Cortex of kidney (tissue), 1 donor: Measurements from ENCODE around the gene MYL7.
"Not testable (repeated sequence)": the region's sequence is repeated elsewhere in the genome, so short reads cannot be mapped to it uniquely, and the experiment has no call there.

Experiments used
- DNase-seq: peaks from one replicate; lab custom pipeline; 2025; lab: John Stamatoyannopoulos, UW

The MYL7 gene, protein sequence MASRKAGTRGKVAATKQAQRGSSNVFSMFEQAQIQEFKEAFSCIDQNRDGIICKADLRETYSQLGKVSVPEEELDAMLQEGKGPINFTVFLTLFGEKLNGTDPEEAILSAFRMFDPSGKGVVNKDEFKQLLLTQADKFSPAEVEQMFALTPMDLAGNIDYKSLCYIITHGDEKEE

DNA sequence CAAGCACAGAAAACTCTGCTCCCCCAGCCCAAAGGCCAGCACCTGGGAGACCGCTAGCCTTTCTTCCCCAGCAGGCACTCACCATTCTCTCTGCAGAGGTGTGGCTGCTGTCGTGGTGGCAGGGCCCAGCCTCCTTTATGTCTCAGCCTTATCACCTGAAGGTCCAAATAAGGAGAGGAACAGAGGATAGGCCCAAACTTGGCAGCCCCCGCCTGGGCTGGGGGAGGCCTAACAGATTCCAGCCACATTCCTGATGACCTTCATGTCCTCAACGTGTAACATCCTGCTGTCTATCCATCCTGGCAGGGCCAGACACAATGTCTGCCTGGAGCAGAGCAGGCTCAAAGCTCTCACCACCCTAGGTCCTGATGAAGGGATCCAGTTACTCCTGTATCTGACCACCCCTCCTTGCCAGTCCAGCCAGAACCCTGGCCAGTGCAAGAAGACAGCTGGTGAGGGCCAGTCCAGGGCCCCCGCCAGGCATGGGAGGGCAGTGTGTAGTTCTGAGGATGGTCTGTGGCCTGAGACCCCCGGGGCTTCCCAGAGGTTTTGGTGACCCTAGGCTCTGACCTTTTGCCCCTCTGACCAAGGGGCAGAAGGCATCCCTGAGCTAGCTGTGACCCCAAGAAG is at the start of gene MYL7:
MYL7 (minus strand) TSS at position 112 of the 630 bp plus-strand sequence; CDS start at position 85, 27 bp downstream.
- no peak for DNase-seq

DNA sequence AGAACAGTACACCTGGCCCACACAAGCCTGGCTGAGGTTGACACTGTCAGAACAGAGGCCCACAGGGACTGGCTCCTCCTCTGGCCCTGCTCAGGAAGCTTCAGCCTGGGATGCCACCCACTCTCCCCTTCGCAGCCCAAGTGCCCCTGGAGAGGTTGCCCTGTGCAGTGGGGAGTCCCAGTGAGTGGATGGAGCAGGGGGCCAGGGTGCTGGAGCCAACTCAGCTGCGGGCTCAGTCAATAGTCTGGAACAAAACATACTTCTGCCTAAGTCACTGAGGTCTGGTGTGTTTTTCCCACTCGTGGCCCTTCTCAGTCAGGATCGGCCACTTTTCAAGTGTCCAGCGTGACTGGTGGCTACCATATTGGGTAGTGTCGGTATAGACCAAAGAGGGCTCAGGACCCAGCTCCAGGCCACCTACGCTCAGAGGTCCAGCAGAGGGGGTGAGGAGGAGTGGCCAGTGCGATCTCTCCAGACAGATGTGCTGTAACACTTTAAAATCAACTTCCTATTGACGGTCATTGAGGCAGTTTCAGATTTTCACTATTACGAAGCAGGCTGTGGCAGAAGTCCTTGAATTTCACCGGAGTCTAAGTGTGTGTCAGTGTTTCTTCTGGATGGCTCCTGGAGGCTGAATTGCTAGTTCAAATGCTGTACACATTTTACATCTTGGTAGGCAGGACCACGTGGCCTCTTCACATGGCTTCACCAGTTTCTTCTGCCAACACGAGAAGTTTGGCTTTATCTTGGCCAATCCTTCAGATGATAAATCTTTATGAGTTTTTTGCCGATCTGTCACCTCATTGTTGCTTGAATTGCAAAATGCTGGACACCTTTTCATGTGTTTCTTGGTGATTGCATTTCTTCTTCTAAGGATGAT is 49.1 kb upstream of the MYL7 start:
- no peak for DNase-seq

DNA sequence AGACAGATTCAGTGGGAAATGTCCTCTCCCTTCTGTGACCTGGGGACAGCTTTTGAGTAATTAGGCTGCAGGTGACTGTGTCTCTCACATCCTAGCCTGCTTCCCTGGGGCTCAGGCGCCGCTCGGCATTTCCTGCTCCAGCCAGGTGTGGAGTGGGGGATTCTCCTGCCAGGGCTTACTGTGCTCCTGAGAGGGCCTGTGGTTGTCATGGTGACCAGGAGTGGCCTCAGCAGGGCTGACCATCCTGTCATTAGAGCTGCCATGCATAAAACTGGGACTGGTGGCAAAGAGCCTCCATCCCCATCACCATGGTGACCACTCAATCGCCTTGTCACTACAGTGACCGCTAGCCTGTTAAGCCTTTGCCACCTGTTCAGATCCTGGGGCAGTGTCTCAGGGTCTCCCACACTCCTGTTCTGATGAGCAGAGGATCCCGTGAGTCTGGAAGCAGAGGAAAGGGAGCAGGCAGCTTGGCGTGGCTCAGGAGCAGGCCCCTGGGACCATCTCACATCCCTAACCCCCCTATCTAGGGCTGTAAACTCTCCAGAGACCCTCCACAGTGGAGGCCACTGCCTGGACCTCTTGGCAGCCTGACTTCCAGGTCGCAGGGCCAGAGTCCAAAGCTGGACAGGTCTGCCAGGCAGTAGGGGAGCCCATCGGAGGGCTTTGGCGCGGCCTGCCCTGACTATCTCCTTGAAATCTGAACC is 48.3 kb upstream of the MYL7 start, which contains the start of gene GCK:
GCK (minus strand) TSS at position 154 of the 707 bp plus-strand sequence. CDS start 486 bp downstream, outside the sequence.
- no peak for DNase-seq

- DNase-seq, result no peak
Observed at GRCh38 chr7:44188480-44189225, 47.5 kb upstream of the MYL7 start.

- DNase-seq, result no peak
Observed at GRCh38 chr7:44187636-44188416, 46.7 kb upstream of the MYL7 start.

DNA sequence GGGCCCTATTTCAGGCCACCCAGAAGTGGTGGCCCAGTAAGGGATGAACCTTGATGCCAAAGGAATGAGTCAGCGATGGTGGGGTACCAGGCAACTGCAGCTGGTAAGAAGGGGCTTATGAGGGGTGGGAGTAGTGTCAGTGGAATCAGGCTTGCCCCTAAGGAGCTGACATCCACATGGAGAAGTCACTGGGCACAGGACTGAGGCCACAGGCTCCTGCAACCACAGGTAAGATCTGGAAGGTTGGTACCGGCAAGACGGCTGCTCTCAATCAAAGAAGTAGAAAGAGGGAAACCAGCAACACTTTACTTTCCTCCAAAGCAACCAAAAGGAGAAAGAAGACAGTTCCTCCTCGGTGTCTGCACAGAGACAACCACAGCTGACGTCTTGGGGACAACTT is 45.6 kb upstream of the MYL7 start:
- no peak for DNase-seq

DNA sequence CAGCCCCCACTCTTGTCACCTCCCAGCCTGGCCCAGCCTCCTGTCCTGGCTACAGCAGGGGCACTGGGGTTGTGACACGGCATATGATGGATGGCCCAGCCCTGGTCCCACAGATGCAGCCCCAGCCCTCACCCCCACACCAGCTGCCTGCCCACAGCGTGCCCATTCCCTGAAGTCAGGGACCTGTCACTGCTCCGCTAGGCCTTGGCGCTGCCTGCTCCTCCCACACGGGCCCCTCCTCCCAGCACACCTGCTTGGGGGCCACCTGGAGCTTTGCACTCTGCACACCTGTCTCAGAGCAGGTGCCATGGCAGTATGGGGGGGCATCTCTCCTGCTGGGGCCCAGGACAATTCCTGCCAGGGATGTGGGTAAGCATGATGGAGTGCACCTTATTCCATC is 44.6 kb upstream of the MYL7 start:
- no peak for DNase-seq

DNA sequence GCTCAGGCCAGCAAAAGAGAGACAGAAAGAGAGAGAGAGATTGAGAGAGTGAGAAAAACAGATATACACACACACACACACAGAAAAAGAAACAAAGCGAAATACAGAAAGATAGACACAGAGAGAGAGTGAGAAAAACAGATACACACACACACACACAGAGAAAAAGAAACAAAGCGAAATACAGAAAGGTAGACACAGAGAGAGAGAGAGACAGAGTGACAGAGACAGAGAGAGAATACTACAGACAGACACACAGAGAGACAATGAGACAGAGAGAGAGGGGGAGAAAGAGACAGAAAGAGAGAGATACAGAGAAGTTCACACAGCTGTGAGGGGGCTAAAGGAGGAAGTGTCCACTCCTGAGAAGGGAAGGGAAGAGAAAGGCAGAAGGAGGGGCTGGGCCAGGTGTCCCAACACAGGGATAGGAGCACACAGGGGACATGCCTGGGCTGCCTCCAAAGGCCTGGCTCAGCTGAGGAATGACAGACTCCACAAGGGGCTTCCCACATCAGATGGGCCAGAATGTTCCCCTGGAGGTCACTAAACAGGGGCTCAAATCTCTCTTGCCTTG is 43.8 kb upstream of the MYL7 start:
- DNase-seq, result no peak

DNA sequence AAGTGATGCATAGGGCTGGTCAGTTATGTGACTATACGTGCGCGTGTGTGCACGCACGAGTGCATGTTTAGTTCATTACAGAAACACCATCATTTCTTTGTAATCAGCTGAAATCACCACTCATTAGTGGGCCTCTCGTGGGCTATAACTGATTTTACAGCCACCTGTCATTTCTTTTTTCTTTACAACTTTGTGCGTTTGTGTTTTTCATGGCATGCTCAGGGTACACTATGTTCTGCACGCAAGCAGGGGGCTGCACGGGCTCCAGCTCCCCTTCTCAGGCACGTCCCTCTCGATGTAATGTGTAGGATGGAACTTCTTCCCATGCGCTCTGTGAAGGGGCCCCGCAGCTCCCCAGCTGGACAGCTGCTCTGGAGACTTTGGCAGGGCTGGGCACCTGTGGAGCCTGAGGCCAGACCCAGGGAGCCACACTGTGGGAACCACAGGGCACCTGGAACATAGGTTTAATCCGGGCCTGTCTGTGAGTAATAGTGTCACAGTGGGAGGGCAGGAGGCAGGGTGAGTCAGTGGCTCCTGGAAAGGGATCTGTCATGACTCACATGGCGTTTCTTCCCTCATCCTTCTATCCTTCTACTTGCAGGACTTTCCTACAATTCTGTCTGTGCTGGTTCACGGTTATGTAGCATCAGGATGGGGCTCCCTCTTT is 43.2 kb upstream of the MYL7 start:
- no peak for DNase-seq

DNA sequence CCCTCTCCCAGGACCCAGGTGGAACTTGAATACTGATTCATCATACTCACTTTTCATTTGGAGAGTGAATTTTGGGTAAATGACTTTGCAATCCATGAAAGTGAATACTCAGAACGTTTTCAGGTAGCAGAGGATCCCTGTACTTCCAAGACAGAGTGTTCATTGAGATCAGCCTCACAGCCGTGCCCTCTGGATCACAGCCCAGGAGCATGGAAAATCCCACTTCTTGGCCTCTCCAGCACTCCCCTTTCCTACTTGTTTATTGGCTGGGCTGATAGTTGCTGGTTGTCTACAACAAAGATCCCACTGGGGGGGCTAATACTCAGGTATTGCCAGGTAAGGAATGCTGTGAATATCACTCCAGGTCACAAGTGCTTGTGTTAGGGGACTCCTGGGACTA is 42.3 kb upstream of the MYL7 start:
- DNase-seq, result no peak

GRCh38 chr7:44182827-44183226 is 41.7 kb upstream of the MYL7 start:
- DNase-seq, result no peak

GRCh38 chr7:44180631-44181030 is 39.5 kb upstream of the MYL7 start:
- DNase-seq, result no peak

DNA sequence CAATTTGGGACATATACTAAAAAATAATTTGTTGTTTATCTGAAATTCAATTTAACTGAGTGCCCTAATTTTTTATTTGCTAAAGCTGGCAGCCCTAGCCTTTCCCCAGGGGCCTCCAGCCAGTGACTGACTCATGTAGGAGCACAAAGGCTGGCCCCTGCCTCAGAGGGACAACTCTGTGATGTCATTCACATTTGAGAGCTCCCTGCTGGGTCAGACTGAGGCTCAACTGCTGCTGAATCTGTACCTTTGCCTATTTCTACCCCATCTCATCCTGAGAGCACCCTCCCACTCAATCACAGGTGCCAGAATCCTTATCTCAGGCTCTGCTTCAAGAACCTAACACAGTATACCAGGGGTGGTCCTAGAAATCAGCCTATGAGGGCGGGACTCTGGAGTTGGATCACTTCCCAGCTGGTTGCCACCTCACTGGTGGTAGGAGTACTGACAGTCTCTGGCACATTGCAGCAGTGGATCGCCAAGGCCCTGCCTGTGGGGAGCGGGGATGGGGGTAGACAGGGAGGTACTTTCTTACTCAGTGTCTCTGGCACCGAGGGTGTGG is 36.5 kb upstream of the MYL7 start:
- no peak for DNase-seq

DNA sequence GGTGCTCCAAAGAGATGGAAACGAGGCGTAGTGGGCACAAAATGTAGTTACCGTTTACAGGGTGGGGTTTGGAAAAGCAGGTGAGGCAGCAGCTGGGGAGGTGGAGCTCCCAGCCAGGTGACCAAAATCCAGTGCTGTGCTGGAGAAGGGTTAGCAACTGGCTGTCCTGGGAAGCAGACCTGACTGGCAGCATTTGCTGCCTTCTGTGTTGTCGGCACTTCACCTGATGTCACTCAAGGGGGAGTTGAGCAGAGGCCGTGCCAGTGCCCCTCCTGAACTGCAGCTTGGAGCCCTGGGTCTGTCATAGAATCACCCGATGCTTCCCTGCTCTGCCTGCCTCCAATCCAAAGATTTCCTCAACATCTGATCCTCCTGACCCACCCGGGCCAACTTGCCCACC is 35.4 kb upstream of the MYL7 start:
- no peak for DNase-seq

DNA sequence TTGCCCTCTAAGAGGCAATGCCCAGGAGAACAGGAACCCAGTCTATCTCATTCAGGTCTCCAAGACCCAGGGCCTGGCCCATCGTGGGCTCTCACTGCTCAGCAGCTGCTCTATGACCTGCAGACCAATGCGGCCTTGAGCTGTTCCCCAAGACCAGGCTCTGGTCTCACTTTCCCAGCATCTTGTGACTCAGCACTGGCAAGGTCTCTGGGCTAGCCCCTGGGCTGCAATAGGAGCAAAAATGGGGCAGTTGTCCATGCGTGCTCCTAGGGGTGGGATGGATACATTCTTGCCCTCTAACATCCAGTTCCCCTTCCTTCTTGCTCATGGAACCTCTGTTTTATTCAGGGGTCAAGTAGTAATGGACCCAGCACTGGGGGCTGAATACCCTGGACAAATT is 34.6 kb upstream of the MYL7 start:
- no peak for DNase-seq

DNA sequence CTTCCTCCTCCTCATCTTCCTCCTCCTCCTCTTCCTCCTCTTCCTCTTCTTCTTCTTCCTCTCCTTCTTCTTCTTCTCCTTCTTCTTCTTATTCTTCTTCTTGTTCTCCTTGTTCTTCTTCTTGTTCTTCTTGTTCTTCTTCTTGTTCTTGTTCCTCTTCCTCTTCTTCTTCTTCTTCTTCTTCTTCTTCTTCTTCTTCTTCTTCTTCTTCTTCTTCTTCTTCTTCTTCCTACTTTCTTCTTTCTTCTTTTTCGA is 33.5 kb upstream of the MYL7 start:
- DNase-seq, result not testable (repeated sequence)

DNA sequence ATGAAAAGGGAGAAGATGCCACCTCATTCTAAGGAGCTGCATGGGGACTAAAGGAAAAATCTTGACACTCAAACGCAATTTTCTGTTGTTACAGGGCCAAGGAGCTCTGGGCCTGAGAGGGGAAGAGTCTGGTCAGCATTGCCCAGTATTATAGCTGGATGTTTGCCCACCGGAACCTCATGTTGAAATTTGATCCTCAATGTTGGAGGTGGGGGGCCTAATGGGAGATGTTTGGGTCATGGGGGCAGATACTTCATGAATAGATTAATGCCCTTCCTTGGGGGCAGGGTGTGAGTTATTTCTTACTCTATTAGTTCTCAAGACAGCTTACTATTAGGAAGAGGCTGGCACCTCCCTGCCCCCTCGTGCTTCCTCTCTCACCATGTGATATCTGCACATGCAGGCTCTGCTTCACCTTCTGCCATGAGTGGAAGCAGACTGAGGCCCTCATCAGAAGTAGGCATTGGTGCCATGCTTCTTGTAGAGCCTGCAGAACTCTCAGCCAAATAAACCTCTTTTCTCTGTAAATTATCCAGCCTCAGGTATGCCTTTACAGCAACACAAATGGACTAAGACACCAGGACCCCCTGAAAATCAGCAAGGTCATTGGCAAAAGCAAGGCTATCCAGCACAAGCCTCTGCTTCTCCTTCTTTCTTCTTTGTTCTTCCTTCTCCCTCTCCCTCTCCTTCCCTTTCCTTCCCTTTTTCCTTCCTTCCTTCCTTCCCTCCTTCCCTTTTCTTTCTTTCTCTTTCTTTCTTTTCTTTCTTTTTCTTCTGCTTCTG is 33.0 kb upstream of the MYL7 start:
- no peak for DNase-seq

GRCh38 chr7:44172803-44173424 is 31.8 kb upstream of the MYL7 start:
- no peak for DNase-seq

GRCh38 chr7:44172352-44172751 is 31.2 kb upstream of the MYL7 start:
- no peak for DNase-seq
